Measurements from ENCODE around the gene GNG7. TPM values are rescaled to one million over a fixed set of nuclear protein-coding genes. Genes with fewer than 3 reads are reported as not detected.

GNG7 gene
- total and polyA plus RNA-seq, 10 of the 15 experiments (the other 5 are each of a cell fraction or from before 2014, with no cell fraction given), result 1.9 to 13.6 (median 6.5) TPM

- no peak overlapping the region for H3K4me2 ChIP-seq (ENCODE audit: control insufficient read depth, insufficient read depth)
- H3K9me3 ChIP-seq (replicated peaks; ENCODE audit: control insufficient read depth, insufficient read depth, low read length), result no peaks in the 10 kb centered on the region; the same call in 2 of the 3 replicates
- ChIA-PET CTCF (no interaction called here), RAD21 (ENCODE audit: unreplicated experiment) (no interaction called here), SMC1A (ENCODE audit: uncharacterized antibody, unreplicated experiment) (interaction anchor here (1.2 kb wide), 1 partner anchor 55 kb away, joined by 5 read pairs; no protein-coding TSS in a partner anchor), POLR2A (interaction anchor here (0.7 kb wide), 2 partner anchors 9 to 451 kb away, joined by 3 read pairs; no protein-coding TSS in a partner anchor)
- ATAC-seq (no peak), FAIRE-seq (no peak), DNase-seq (ENCODE audit: low read depth, low spot score) (no peak)
- 93% methylated on average over 6 of the region's 6 CpGs for WGBS (ENCODE audit: insufficient coverage, insufficient replicate concordance, low lambda C conversion rate, missing lambda C conversion rate)
- intact Hi-C loops (cut with micrococcal nuclease; ENCODE audit: unreplicated experiment) (loop anchor here (5.0 kb wide), 1 partner anchor 44 kb away; no protein-coding TSS in a partner anchor), in situ Hi-C loops (cut with MboI) (no loop called here)
- H3K27me3 ChIP-seq (replicated peaks in 1 of 2; ENCODE audit: control insufficient read depth in 2 of 2, insufficient read depth in 2 of 2, low read length in 1 of 2), result no peaks in the 10 kb centered on the region
- H3K4me1 ChIP-seq (ENCODE audit: control insufficient read depth, insufficient read depth, low read length), result peaks cover 19% of the 10 kb centered on the region
- H3K79me2 ChIP-seq (ENCODE audit: control insufficient read depth, insufficient read depth, low read length), result peaks cover 26% of the 10 kb centered on the region
- H4K20me1 ChIP-seq (ENCODE audit: control insufficient read depth, insufficient read depth), result no peaks in the 10 kb centered on the region
- no peaks in the 10 kb centered on the region for H3K36me3 ChIP-seq (ENCODE audit: control insufficient read depth in 2 of 2, insufficient read depth in 2 of 2, low read length in 1 of 2)
- H3K27ac ChIP-seq (ENCODE audit: control insufficient read depth, insufficient read depth), result no peak overlapping the region
- no peak overlapping the region for H2AFZ ChIP-seq (ENCODE audit: control insufficient read depth, low read depth, low read length)
- no peak overlapping the region for H3K4me3 ChIP-seq
- no TSS peak for BruUV-seq (replicated peaks)
- no peak for TF ChIP-seq PML (IDR thresholded peaks at IDR 0.05; ENCODE audit: low read length)
- TF ChIP-seq POU2F2 (IDR thresholded peaks at IDR 0.05; ENCODE audit: borderline replicate concordance, low read depth, low read length), result no peak
- no peak for TF ChIP-seq MYB (IDR thresholded peaks at IDR 0.05; ENCODE audit: borderline replicate concordance, low read depth, low read length)
- TF ChIP-seq BACH1 (IDR thresholded peaks at IDR 0.05; ENCODE audit: borderline replicate concordance), result no peak
- TF ChIP-seq DPF2 (IDR thresholded peaks at IDR 0.05), result no peak
- no peak for TF ChIP-seq BCL11A (IDR thresholded peaks at IDR 0.05; ENCODE audit: low read depth, low read length)
- no peak for TF ChIP-seq SRF (IDR thresholded peaks at IDR 0.05; ENCODE audit: low read depth in 2 of 2, low read length in 2 of 2)
- H3K9ac ChIP-seq (ENCODE audit: control insufficient read depth, insufficient read depth, low read length), result no peak overlapping the region
Observed at GRCh38 chr19:2703691-2704216, 1.3 kb upstream of the GNG7 start.

DNA sequence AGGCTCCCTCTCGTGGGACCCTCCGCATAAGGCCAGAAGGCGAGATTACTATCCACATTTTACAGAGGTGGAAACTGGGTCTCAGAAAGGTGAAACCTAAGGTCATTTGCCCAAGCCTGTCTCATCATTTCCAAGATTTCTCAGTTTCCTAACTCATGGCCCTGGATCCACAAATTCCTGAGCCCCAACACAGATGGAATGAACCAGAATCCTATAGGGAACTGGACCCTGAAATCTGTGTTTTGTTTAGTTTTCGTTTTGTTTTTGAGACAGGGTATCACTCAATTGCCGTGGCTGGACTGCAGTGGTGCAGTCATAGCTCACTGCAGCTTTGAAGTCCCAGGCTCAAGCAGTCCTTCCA, 563 bp upstream of the GNG7 start:
- H3K4me3 ChIP-seq, result peak overlapping the region; percentile 36; the same call in 1 of the 2 replicates
- H3K36me3 ChIP-seq (ENCODE audit: control insufficient read depth in 2 of 2, insufficient read depth in 2 of 2, low read length in 1 of 2), result no peaks in the 10 kb centered on the region
- ChIA-PET POLR2A (interaction anchor here (0.6 to 0.7 kb wide), 2 partner anchors 8 to 23 kb away, joined by 3 read pairs; no protein-coding TSS in a partner anchor), CTCF (no interaction called here), RAD21 (ENCODE audit: unreplicated experiment) (no interaction called here), SMC1A (ENCODE audit: uncharacterized antibody, unreplicated experiment) (interaction anchor here (1.2 kb wide), 1 partner anchor 55 kb away, joined by 5 read pairs; no protein-coding TSS in a partner anchor)
- in situ Hi-C loops (cut with MboI) (no loop called here), intact Hi-C loops (cut with micrococcal nuclease; ENCODE audit: unreplicated experiment) (loop anchor here (5.0 kb wide), 1 partner anchor 44 kb away; no protein-coding TSS in a partner anchor)
- peaks cover 26% of the 10 kb centered on the region for H3K79me2 ChIP-seq (ENCODE audit: control insufficient read depth, insufficient read depth, low read length)
- no peak for TF ChIP-seq SIX5 (IDR thresholded peaks at IDR 0.05; ENCODE audit: low read depth, low read length, severe bottlenecking)
- TF ChIP-seq GABPA (IDR thresholded peaks at IDR 0.05; ENCODE audit: low read depth), result no peak
- 0 out of 2 replicates have a peak, but pooled peaks have one; percentile 1 for TF ChIP-seq ZNF217 (IDR thresholded peaks at IDR 0.05)
- DNase-seq (ENCODE audit: low read depth, low spot score), result no peak
- no peak for FAIRE-seq
- no peak overlapping the region for H3K27ac ChIP-seq (ENCODE audit: control insufficient read depth, insufficient read depth)
- H3K4me2 ChIP-seq (ENCODE audit: control insufficient read depth, insufficient read depth), result no peak overlapping the region
- no peak overlapping the region for H2AFZ ChIP-seq (ENCODE audit: control insufficient read depth, low read depth, low read length)
- no TSS peak for BruUV-seq (replicated peaks)
- peaks cover 21% of the 10 kb centered on the region for H3K4me1 ChIP-seq (ENCODE audit: control insufficient read depth, insufficient read depth, low read length)
- ATAC-seq, result no peak
- WGBS (ENCODE audit: insufficient coverage, insufficient replicate concordance, low lambda C conversion rate, missing lambda C conversion rate), result 49% methylated on average over 5 of the region's 5 CpGs
- no peak overlapping the region for H3K9ac ChIP-seq (ENCODE audit: control insufficient read depth, insufficient read depth, low read length)
- no peaks in the 10 kb centered on the region for H4K20me1 ChIP-seq (ENCODE audit: control insufficient read depth, insufficient read depth)
- no peaks in the 10 kb centered on the region for H3K27me3 ChIP-seq (replicated peaks in 1 of 2; ENCODE audit: control insufficient read depth in 2 of 2, insufficient read depth in 2 of 2, low read length in 1 of 2)
- no peaks in the 10 kb centered on the region for H3K9me3 ChIP-seq (replicated peaks; ENCODE audit: control insufficient read depth, insufficient read depth, low read length)

Data from GM12878 (cell line).